Dedifferentiated amniotic fluid mesenchymal stem cell (primary cell): ENCODE data around the gene ABCB4.

Source experiments
- DNase-seq: peaks from one replicate; pipeline ENCODE4 v3.0.0-alpha.2; 2016; ENCODE audit errors: extremely low spot score

The ABCB4 gene

GRCh38 chr7:87475359-87476178 is at the start of gene ABCB4:
Gene ABCB4, minus strand, starts transcription at chr7:87475680. Its CDS starts 215 bp downstream, at chr7:87475465.
- no peak for DNase-seq

GRCh38 chr7:87518735-87519134 is 43.3 kb upstream of the ABCB4 start:
- no peak for DNase-seq

- no peak for DNase-seq
Observed at GRCh38 chr7:87517891-87518290, 42.4 kb upstream of the ABCB4 start.

GRCh38 chr7:87517136-87517815 is 41.8 kb upstream of the ABCB4 start:
- DNase-seq = no peak

- no peak for DNase-seq
Observed at GRCh38 chr7:87513735-87514335, 38.4 kb upstream of the ABCB4 start.

GRCh38 chr7:87512906-87513305 is 37.4 kb upstream of the ABCB4 start:
- DNase-seq = no peak

GRCh38 chr7:87511510-87511909 is 36.0 kb upstream of the ABCB4 start:
- DNase-seq = no peak

- DNase-seq = no peak
Observed at GRCh38 chr7:87510411-87510875, 35.0 kb upstream of the ABCB4 start.

- no peak for DNase-seq
Observed at GRCh38 chr7:87507446-87507845, 32.0 kb upstream of the ABCB4 start.

GRCh38 chr7:87506246-87507180 is 31.0 kb upstream of the ABCB4 start:
- peak; percentile 49 for DNase-seq

- no peak for DNase-seq
Observed at GRCh38 chr7:87505557-87506245, 30.2 kb upstream of the ABCB4 start.

- DNase-seq = no peak
Observed at GRCh38 chr7:87505122-87505521, 29.6 kb upstream of the ABCB4 start.

GRCh38 chr7:87499494-87499893 is 24.0 kb upstream of the ABCB4 start:
- no peak for DNase-seq

GRCh38 chr7:87498893-87499292 is 23.4 kb upstream of the ABCB4 start:
- no peak for DNase-seq

GRCh38 chr7:87497482-87497881 is 22.0 kb upstream of the ABCB4 start:
- no peak for DNase-seq

- DNase-seq = no peak
Observed at GRCh38 chr7:87495366-87495765, 19.9 kb upstream of the ABCB4 start.

- no peak for DNase-seq
Observed at GRCh38 chr7:87494454-87494853, 19.0 kb upstream of the ABCB4 start.

- no peak for DNase-seq
Observed at GRCh38 chr7:87483131-87483530, 7.7 kb upstream of the ABCB4 start.

- DNase-seq = no peak
Observed at GRCh38 chr7:87482115-87482514, 6.6 kb upstream of the ABCB4 start.

GRCh38 chr7:87480386-87480785 is 4.9 kb upstream of the ABCB4 start:
- DNase-seq = no peak

- no peak for DNase-seq
Observed at GRCh38 chr7:87479951-87480350, 4.5 kb upstream of the ABCB4 start.
